Subcutaneous abdominal adipose tissue (tissue), 5 donors: ENCODE measurements around the gene AHR.
"Not testable (repeated sequence)": the region's sequence is repeated elsewhere in the genome, so short reads cannot be mapped to it uniquely, and the experiment has no call there.

Experiments used
- H3K27ac ChIP-seq: one replicate; pipeline ENCODE4 v1.7.0; 2013; ENCODE audit warnings: low read depth, mild to moderate bottlenecking, inconsistent platforms, low read length, moderate library complexity
- H3K27me3 ChIP-seq, 5 donors: one replicate each; pipeline ENCODE4 v1.7.0; 2013; ENCODE audit warnings: low read length in 5 of 5, inconsistent platforms in 1 of 5; ENCODE audit not compliant: control insufficient read depth in 5 of 5, insufficient read depth in 4 of 5
- H3K36me3 ChIP-seq, 5 donors: one replicate each; pipeline ENCODE4 v1.7.0; 2013; ENCODE audit warnings: low read length in 5 of 5; ENCODE audit not compliant: control insufficient read depth in 5 of 5, insufficient read depth in 5 of 5
- H3K4me1 ChIP-seq, 5 donors: one replicate each; pipeline ENCODE4 v1.7.0; 2013; ENCODE audit warnings: low read length in 5 of 5, mild to moderate bottlenecking in 3 of 5, moderate library complexity in 1 of 5; ENCODE audit not compliant: control insufficient read depth in 5 of 5, insufficient read depth in 5 of 5
- H3K4me3 ChIP-seq, 5 donors: one replicate each; pipeline ENCODE4 v1.7.0; 2013; ENCODE audit warnings: low read length in 5 of 5, low read depth in 1 of 5
- H3K9ac ChIP-seq, 5 donors: one replicate each; pipeline ENCODE4 v1.7.0; 2013; ENCODE audit warnings: low read length in 5 of 5, mild to moderate bottlenecking in 4 of 5, moderate library complexity in 3 of 5
- H3K9me3 ChIP-seq, 5 donors: one replicate each; pipeline ENCODE4 v1.7.0; 2013; ENCODE audit warnings: low read length in 5 of 5; ENCODE audit not compliant: control insufficient read depth in 5 of 5
- donor health status: healthy.
- donor health status: healthy.
- donor health status: healthy.
- donor health status: healthy.
- donor health status: healthy.

AHR gene

GRCh38 chr7:17331891-17332501, 33.5 kb downstream of the AHR start:
- Histone ChIP-seq H3K9me3 (no peaks in the 10 kb centered on the region), H3K27me3 (no peaks in the 10 kb centered on the region), H3K4me1 (no peaks in the 10 kb centered on the region), H3K9ac (no peak overlapping the region), H3K27ac (no peak overlapping the region), H3K4me3 (no peak overlapping the region), H3K36me3 (peaks cover 37 to 69% (median 40%) of the 10 kb centered on the region in 5 donors)

- Histone ChIP-seq H3K27me3 (no peaks in the 10 kb centered on the region), H3K4me1 (no peaks in the 10 kb centered on the region), H3K4me3 (no peak overlapping the region), H3K27ac (no peak overlapping the region), H3K9ac (no peak overlapping the region), H3K36me3 (peaks cover 35 to 67% (median 39%) of the 10 kb centered on the region in 5 donors), H3K9me3 (no peaks in the 10 kb centered on the region)
These were observed 34.8 kb downstream of the AHR start for GRCh38 chr7:17333221-17333620.

GRCh38 chr7:17336168-17336567, 37.7 kb downstream of the AHR start:
- Histone ChIP-seq H3K4me3 (no peak overlapping the region), H3K27ac (no peak overlapping the region), H3K9ac (no peak overlapping the region), H3K36me3 (peaks cover 32 to 59% (median 52%) of the 10 kb centered on the region in 5 donors), H3K27me3 (no peaks in the 10 kb centered on the region), H3K9me3 (no peaks in the 10 kb centered on the region), H3K4me1 (peaks cover 0 to 14% (median 3%) of the 10 kb centered on the region in 5 donors)

- Histone ChIP-seq H3K27ac (no peak overlapping the region), H3K4me1 (peaks cover 0 to 25% (median 13%) of the 10 kb centered on the region in 5 donors), H3K27me3 (no peaks in the 10 kb centered on the region), H3K4me3 (no peak overlapping the region), H3K9me3 (no peaks in the 10 kb centered on the region), H3K36me3 (peaks cover 23 to 38% (median 35%) of the 10 kb centered on the region in 5 donors), H3K9ac (no peak overlapping the region)
These were observed 40.7 kb downstream of the AHR start for GRCh38 chr7:17339139-17339538.

- no peak overlapping the region for H3K4me3 ChIP-seq
- H3K9ac ChIP-seq, result no peak overlapping the region
- H3K4me1 ChIP-seq, result peaks cover 0 to 25% (median 13%) of the 10 kb centered on the region in 5 donors
- no peak overlapping the region for H3K27ac ChIP-seq
- H3K27me3 ChIP-seq, result no peaks in the 10 kb centered on the region
- H3K36me3 ChIP-seq, result peaks cover 17 to 39% (median 28%) of the 10 kb centered on the region in 5 donors
- H3K9me3 ChIP-seq, result no peaks in the 10 kb centered on the region
These were observed 41.5 kb downstream of the AHR start for GRCh38 chr7:17339952-17340351.

- Histone ChIP-seq H3K4me1 (peaks cover 0 to 25% (median 13%) of the 10 kb centered on the region in 5 donors), H3K4me3 (no peak overlapping the region), H3K27me3 (no peaks in the 10 kb centered on the region), H3K27ac (no peak overlapping the region), H3K9me3 (no peaks in the 10 kb centered on the region), H3K36me3 (peaks cover 15 to 39% (median 21%) of the 10 kb centered on the region in 5 donors), H3K9ac (no peak overlapping the region)
These were observed 42.2 kb downstream of the AHR start for GRCh38 chr7:17340655-17341054.

GRCh38 chr7:17342756-17343155, 44.3 kb downstream of the AHR start:
- Histone ChIP-seq H3K9me3 (no peaks in the 10 kb centered on the region), H3K4me3 (no peak overlapping the region), H3K27me3 (no peaks in the 10 kb centered on the region), H3K9ac (no peak overlapping the region), H3K4me1 (peaks cover 0 to 25% (median 13%) of the 10 kb centered on the region in 5 donors), H3K27ac (peak overlapping the region; percentile 7), H3K36me3 (peaks cover 12 to 27% (median 16%) of the 10 kb centered on the region in 5 donors)

GRCh38 chr7:17347401-17347800, 48.9 kb downstream of the AHR start:
- Histone ChIP-seq H3K36me3 (peaks cover 0 to 8% (median 0%) of the 10 kb centered on the region in 5 donors), H3K27ac (no peak overlapping the region), H3K9me3 (no peaks in the 10 kb centered on the region), H3K4me1 (peaks cover 0 to 7% (median 5%) of the 10 kb centered on the region in 5 donors), H3K4me3 (no peak overlapping the region), H3K9ac (no peak overlapping the region), H3K27me3 (no peaks in the 10 kb centered on the region)

GRCh38 chr7:17348932-17349331, 50.5 kb downstream of the AHR start:
- not testable (repeated sequence) for H3K4me1 ChIP-seq, H3K27me3 ChIP-seq, H3K9ac ChIP-seq, H3K27ac ChIP-seq, H3K4me3 ChIP-seq, H3K9me3 ChIP-seq, H3K36me3 ChIP-seq

GRCh38 chr7:17350321-17350720, 51.9 kb downstream of the AHR start:
- H3K27me3 ChIP-seq, H3K27ac ChIP-seq, H3K36me3 ChIP-seq, H3K9me3 ChIP-seq, H3K4me3 ChIP-seq, H3K4me1 ChIP-seq, H3K9ac ChIP-seq: not testable (repeated sequence)
